ENCODE measurements around the gene MAGI2.

GRCh38 chr7:79009647-79010046, 443.8 kb downstream of the MAGI2 start:
- TF ChIP-seq CTCF (IDR thresholded peaks at IDR 0.05; ENCODE audit: low read depth, low read length, missing input control) (no peak), TAF1 (conservative IDR thresholded peaks at IDR 0.05) (no peak), FOXA1 (IDR thresholded peaks at IDR 0.05) (no peak), NR2F2 (IDR thresholded peaks at IDR 0.05) (no peak), SP1 (IDR thresholded peaks at IDR 0.05) (no peak), JUND (IDR thresholded peaks at IDR 0.05) (no peak), MAX (IDR thresholded peaks at IDR 0.05) (no peak), RAD21 (IDR thresholded peaks at IDR 0.05) (no peak)

All from liver (tissue), 3 donors.